HEK293T (cell line): ENCODE data around the gene RNU1-3.
"Not testable (repeated sequence)": the region's sequence is repeated elsewhere in the genome, so short reads cannot be mapped to it uniquely, and the experiment has no call there.

Source experiments
- CTBP1 ChIP-seq: fragments of 450-650 bp; IDR thresholded peaks from 2 replicates; pipeline ENCODE4 v1.6.1; 2016; ENCODE audit warnings: borderline replicate concordance
- FOXM1 ChIP-seq: fragments of 450-650 bp; IDR thresholded peaks from 2 replicates; pipeline ENCODE4 v1.6.1; 2017; ENCODE audit warnings: mild to moderate bottlenecking, borderline replicate concordance
- SUZ12 ChIP-seq: fragments of 450-650 bp; IDR thresholded peaks from 2 replicates; pipeline ENCODE4 v1.6.1; 2016; ENCODE audit warnings: mild to moderate bottlenecking
- TARDBP ChIP-seq: fragments of 450-650 bp; IDR thresholded peaks from 2 replicates; pipeline ENCODE4 v1.6.1; 2016

GRCh38 chr1:16687132-16687800 lies 20.5 kb upstream of the RNU1-3 start:
- not testable (repeated sequence) for TF ChIP-seq FOXM1, TARDBP, SUZ12, CTBP1
